Vagina (tissue), 2 donors: ENCODE results near the gene ARHGAP10. TPM values are rescaled to one million over a fixed set of nuclear protein-coding genes. Genes with fewer than 3 reads are reported as not detected.

ENCODE experiments used
- DNase-seq, 2 donors: peaks; one replicate each; pipeline ENCODE4 v3.0.0-alpha.2; 2017; ENCODE audit errors: extremely low spot score in 2 of 2
- H3K27ac ChIP-seq: fragments of 200-600 bp; sonication (generic); one replicate; pipeline ENCODE4 v1.5.1; 2019
- H3K27me3 ChIP-seq: fragments of 200-600 bp; sonication (generic); one replicate; pipeline ENCODE4 v1.5.1; 2019
- H3K36me3 ChIP-seq, 2 donors: fragments of 200-600 bp; sonication (generic); one replicate each; pipeline ENCODE4 v1.5.1; 2017 to 2019
- H3K4me1 ChIP-seq: fragments of 200-600 bp; sonication (generic); one replicate; pipeline ENCODE4 v1.5.1; 2019
- H3K4me3 ChIP-seq, 2 donors: fragments of 200-600 bp; sonication (generic); 1 replicate in 1 of 2; 2 replicates in 1 of 2; pipeline ENCODE4 v1.5.1; 2016 to 2019
- H3K9me3 ChIP-seq: fragments of 200-600 bp; sonication (generic); one replicate; pipeline ENCODE4 v1.5.1; 2019
- CTCF ChIP-seq, 3 experiments: fragments of 450-650 bp in 2 of 3; fragments of 200-600 bp in 1 of 3; sonication (generic) in 1 of 3; IDR thresholded peaks; one replicate each; pipeline ENCODE4 v1.5.1; 2017 to 2019; ENCODE audit warnings: antibody characterized with exemption in 3 of 3, mild to moderate bottlenecking in 2 of 3, moderate library complexity in 2 of 3
- POLR2A ChIP-seq, 2 donors: fragments of 450-650 bp; IDR thresholded peaks; one replicate each; pipeline ENCODE4 v1.6.1; 2017; ENCODE audit warnings: antibody characterized with exemption in 2 of 2, mild to moderate bottlenecking in 2 of 2, moderate library complexity in 2 of 2
- POLR2AphosphoS5 ChIP-seq, 2 donors: sonication (generic); formaldehyde crosslinking; IDR thresholded peaks; one replicate each; pipeline ENCODE4 v1.9.0; 2017; ENCODE audit warnings: antibody characterized with exemption in 2 of 2, mild to moderate bottlenecking in 2 of 2, low read depth in 1 of 2; ENCODE audit not compliant: insufficient read depth in 1 of 2
- intact Hi-C: fragments of 100-400 bp; cut with DNase I; formaldehyde crosslinking; loops from one replicate; pipeline ENCODE4 v1.15.1; 2023
- total RNA-seq: library from RNA; depleted of rRNA; stranded (reverse); fragments of >200 nt; gene quantifications from one replicate; pipeline ENCODE4 v1.2.3, GENCODE V29; 2016

ARHGAP10 gene
- total RNA-seq, 1 donor from 2014 or later: 55.5 TPM

GRCh38 chr4:147848634-147849033 lies 116.7 kb downstream of the ARHGAP10 start:
- H3K27ac ChIP-seq: peak overlapping the region; percentile 54
- H3K4me1 ChIP-seq: peaks cover 31% of the 10 kb centered on the region
- no peaks in the 10 kb centered on the region for H3K27me3 ChIP-seq
- no peak overlapping the region for H3K4me3 ChIP-seq
- TF ChIP-seq POLR2AphosphoS5 (IDR thresholded peaks at IDR 0.05; ENCODE audit: insufficient read depth in 1 of 2, low read depth in 1 of 2): no peak
- no peaks in the 10 kb centered on the region for H3K9me3 ChIP-seq
- intact Hi-C loops: no loop called here
- no peaks in the 10 kb centered on the region for H3K36me3 ChIP-seq
- no peak for DNase-seq

GRCh38 chr4:147851135-147851534 lies 119.2 kb downstream of the ARHGAP10 start:
- no peak overlapping the region for H3K27ac ChIP-seq
- H3K36me3 ChIP-seq: no peaks in the 10 kb centered on the region
- no peak overlapping the region for H3K4me3 ChIP-seq
- intact Hi-C loops: no loop called here
- TF ChIP-seq POLR2AphosphoS5 (IDR thresholded peaks at IDR 0.05; ENCODE audit: insufficient read depth in 1 of 2, low read depth in 1 of 2) (no peak), POLR2A (IDR thresholded peaks at IDR 0.05) (no peak), CTCF (IDR thresholded peaks at IDR 0.05) (no peak)
- peaks cover 48% of the 10 kb centered on the region for H3K4me1 ChIP-seq
- no peak for DNase-seq
- no peaks in the 10 kb centered on the region for H3K27me3 ChIP-seq
- no peaks in the 10 kb centered on the region for H3K9me3 ChIP-seq

GRCh38 chr4:147853706-147854105 lies 121.8 kb downstream of the ARHGAP10 start:
- H3K4me1 ChIP-seq: peaks cover 37% of the 10 kb centered on the region
- H3K4me3 ChIP-seq: no peak overlapping the region
- H3K9me3 ChIP-seq: no peaks in the 10 kb centered on the region
- no peak for DNase-seq
- H3K27ac ChIP-seq: peak overlapping the region; percentile 38
- intact Hi-C loops: no loop called here
- TF ChIP-seq POLR2A (IDR thresholded peaks at IDR 0.05) (no peak), CTCF (IDR thresholded peaks at IDR 0.05) (no peak), POLR2AphosphoS5 (IDR thresholded peaks at IDR 0.05; ENCODE audit: insufficient read depth in 1 of 2, low read depth in 1 of 2) (peak in 1 of 2 donors; percentile 31)
- no peaks in the 10 kb centered on the region for H3K27me3 ChIP-seq
- H3K36me3 ChIP-seq: no peaks in the 10 kb centered on the region

GRCh38 chr4:147854154-147854553 lies 122.3 kb downstream of the ARHGAP10 start:
- Histone ChIP-seq H3K27ac (peak overlapping the region; percentile 38), H3K9me3 (no peaks in the 10 kb centered on the region), H3K4me3 (no peak overlapping the region), H3K4me1 (peaks cover 36% of the 10 kb centered on the region), H3K36me3 (no peaks in the 10 kb centered on the region), H3K27me3 (no peaks in the 10 kb centered on the region)
- intact Hi-C loops: no loop called here
- DNase-seq: no peak
- TF ChIP-seq CTCF (IDR thresholded peaks at IDR 0.05): no peak

- no peak overlapping the region for H3K4me3 ChIP-seq
- no peaks in the 10 kb centered on the region for H3K36me3 ChIP-seq
- H3K27me3 ChIP-seq: no peaks in the 10 kb centered on the region
- H3K9me3 ChIP-seq: no peaks in the 10 kb centered on the region
- no peak for DNase-seq
- H3K27ac ChIP-seq: peak overlapping the region; percentile 38
- peak in 1 of 2 donors; percentile 24 for TF ChIP-seq POLR2AphosphoS5 (IDR thresholded peaks at IDR 0.05; ENCODE audit: insufficient read depth in 1 of 2, low read depth in 1 of 2)
- TF ChIP-seq CTCF (IDR thresholded peaks at IDR 0.05): no peak
- no peak for TF ChIP-seq POLR2A (IDR thresholded peaks at IDR 0.05)
- intact Hi-C loops: no loop called here
- H3K4me1 ChIP-seq: peaks cover 39% of the 10 kb centered on the region
Measured at GRCh38 chr4:147855571-147856009, 123.7 kb downstream of the ARHGAP10 start.
